T-helper 1 cell (primary cell): ENCODE data around the gene PGA3.
"Not testable (repeated sequence)": the region's sequence is repeated elsewhere in the genome, so short reads cannot be mapped to it uniquely, and the experiment has no call there.

Experiments used
- DNase-seq, 5 donors: peaks; one replicate each; pipeline ENCODE4 v3.0.0-alpha.2; 2012 to 2020

PGA3 gene

GRCh38 chr11:61172356-61172755, 31.0 kb upstream of the PGA3 start:
- DNase-seq, result no peak

DNA sequence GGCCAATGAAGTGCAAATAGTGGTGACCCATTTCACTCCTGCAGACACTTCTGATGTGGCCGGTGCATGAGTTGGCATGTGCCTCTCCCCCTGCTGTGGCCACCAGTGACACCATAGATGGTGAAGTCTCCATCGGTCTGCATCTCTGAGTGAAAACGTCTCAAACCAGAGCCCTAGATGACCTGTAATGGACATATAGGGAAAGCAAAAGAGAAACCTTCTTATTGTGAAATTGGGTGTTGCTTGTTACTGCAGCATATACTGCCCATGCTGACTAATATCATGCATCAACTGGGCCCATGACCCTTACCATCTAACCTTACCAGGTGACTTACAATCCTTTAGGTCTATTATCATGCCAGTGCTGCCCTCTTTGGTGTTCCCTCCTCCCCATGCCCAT, 30.4 kb upstream of the PGA3 start:
- no peak for DNase-seq

DNA sequence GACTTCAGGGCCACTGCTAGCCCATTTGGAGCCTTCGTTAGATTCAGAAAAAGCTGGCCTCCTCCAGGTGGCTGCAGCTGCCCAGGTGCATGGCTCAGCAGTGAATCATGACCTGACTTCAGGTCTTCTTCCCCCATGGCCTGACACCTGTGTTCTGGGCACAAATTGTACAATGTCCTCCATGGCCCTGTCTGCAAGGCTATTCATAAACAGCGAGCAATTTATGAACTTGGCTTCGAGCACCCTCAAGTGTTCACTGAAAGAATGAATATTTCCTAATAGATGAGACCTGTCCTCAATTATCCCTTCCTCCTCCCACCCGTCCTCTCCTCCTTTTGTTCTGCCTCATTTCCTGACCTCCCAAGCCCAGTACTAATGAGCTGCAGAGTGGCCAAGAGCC, 29.9 kb upstream of the PGA3 start:
- no peak for DNase-seq

GRCh38 chr11:61174273-61174672, 29.0 kb upstream of the PGA3 start:
- DNase-seq, result no peak

DNA sequence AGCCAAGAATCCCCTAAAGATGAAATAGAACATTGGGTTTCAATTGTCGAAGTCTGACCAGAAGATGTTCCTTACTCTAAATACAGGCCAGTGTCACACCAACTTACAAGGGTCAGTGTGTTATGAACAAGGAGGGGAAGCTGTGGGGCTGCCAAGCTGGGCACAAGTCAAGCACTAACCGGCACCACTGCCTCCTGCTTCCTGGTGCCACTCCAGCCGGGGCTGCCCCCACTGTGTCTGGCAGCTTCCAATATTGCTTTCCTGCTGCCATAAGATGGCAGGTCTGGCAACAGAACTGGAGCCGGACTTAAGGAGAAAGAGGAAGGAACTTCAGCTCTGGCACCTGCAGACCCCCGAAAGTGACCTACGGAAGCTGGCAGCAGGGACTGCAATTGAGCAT, 28.4 kb upstream of the PGA3 start:
- no peak for DNase-seq

DNA sequence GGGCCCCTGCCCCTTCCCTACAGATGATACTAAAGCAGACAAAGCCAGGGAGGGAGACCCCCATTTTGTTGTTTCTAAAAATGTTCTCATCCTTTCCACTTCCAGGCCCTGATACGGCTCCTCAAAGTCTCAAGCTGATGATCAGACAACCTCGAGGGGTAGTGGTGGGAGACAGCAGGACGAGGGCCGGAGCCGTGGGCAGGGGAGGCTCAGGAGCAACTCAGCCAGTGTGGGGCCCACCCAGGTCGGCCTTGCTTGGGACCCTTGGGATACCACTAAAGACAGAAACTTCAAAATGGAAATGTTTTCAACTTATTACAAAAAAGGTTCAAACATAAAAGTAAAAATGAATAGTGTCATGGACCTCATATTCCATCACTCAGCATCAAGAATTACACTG, 26.9 kb upstream of the PGA3 start:
- DNase-seq, result no peak

DNA sequence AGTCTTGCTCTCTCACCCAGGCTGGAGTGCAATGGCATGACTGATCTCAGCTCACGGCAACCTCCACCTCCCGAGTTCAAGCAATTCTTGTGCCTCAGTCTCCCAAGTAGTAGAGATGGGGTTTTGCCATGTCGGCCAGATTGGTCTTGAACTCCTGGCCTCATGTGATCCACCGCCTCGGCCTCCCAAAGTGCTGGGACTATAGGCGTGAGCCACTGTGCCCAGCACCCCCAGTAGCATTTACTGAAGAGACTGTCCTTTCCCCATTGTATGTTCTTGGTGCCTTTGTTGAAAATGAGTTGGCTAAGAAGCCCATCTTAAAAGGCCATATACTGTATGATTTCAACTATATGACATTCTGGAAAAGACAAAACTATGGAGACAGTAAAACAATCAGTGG, 23.1 kb upstream of the PGA3 start:
- DNase-seq, result not testable (repeated sequence)

GRCh38 chr11:61181489-61181888, 21.8 kb upstream of the PGA3 start:
- no peak for DNase-seq

DNA sequence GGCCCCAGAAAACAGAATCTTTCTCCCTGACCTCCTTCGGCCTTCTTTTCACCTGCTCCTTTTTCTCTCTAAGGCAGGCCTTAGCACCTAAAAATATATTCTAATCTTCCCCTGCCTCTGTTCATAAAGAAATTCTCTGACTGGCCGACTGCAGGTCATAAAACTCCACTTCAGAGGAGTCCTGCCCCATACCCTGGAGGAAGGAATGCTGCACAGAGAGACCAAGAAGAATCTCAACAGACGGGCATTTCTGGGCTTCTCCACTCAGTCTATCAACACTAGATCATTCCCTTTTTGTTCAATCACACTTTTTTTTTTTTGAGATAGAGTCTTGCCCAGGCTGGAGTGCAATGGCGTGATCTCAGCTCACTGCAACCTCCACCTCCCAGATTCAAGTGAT, 19.7 kb upstream of the PGA3 start:
- no peak for DNase-seq

- DNase-seq, result no peak
Observed at GRCh38 chr11:61186504-61186903, 16.8 kb upstream of the PGA3 start.

GRCh38 chr11:61187505-61188130, 15.7 kb upstream of the PGA3 start:
- DNase-seq, result peak; percentile 44 to 78 (median 68)

DNA sequence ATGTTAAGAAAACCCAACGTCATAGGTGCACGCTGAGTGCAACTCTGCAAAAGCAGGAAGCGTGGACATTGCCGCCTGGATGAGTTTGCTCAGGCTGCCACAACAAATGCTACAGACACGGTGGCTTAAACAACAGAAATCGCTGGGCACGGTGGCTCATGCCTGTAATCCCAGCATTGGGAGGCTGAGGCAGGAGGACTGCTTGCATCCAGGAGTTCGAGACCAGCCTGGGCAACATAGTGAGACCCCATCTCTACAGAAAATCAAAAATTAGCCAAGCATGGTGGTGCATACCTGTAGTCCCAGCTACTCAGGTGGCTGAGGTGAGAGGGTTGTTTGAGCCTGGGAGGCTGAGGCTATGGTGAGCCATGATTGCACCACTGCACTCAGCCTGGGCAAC, 13.4 kb upstream of the PGA3 start:
- no peak for DNase-seq

GRCh38 chr11:61193596-61193995, 9.7 kb upstream of the PGA3 start:
- DNase-seq, result no peak

DNA sequence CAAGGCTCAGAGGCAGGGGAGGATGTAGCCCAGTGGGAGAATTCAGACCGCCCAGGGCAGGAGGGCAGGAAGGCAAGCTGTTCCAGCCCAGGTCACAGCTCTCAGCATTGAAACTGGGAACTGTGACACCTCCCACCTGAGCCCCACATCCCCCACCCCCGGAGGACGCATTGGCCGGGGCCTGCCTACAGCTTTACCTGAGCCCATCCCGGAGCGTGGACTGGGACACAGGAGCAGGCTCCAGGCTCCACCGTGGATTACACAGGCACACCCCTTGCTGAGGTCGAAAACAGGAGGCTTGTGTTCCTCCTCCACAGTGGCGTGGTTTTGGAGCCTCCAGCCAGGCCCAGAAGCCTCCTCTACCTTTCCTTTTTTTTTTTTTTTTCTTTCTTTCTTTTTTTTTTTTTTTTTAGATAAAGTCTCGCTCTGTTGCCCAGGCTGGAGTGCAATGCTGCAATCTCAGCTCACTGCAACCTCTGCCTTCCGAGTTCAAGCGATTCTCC, 9.1 kb upstream of the PGA3 start:
- DNase-seq, result no peak

DNA sequence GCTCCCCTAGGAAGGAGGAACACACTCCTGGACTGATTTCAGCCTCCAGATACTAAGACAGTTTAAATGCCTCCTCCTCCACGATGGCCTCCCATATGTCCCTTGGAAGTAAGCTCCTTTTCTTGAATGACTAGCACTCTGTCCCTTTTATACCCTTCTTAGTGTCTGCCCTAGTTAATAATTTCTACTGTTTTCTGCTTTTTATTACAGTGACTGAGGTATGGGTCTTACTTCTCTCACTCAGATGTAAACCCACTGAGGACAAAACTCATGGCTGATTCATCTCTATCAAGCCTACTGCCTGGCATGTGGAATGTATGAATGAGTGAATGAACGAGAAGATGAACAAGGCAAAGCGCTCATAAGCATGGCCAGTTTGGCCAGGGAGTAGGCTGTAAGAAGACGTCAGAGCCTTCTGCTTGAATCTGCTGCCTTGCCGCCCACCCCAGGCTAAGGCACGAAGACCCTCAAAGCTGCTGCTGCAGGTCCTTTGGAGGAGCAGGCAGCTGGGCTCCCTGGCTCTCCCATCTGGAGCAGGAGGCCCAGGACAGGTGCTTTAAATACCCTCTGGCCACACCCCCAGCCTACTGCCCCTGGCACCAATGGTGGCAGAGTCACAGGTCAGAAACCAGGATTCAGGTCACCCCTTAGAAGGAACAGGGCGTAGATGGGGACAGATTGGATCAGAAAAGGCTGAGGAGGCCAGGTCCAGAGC, 8.2 kb upstream of the PGA3 start:
- no peak for DNase-seq

- DNase-seq, result no peak
Observed at GRCh38 chr11:61195719-61196118, 7.6 kb upstream of the PGA3 start.

GRCh38 chr11:61198361-61198760, 5.0 kb upstream of the PGA3 start:
- no peak for DNase-seq

DNA sequence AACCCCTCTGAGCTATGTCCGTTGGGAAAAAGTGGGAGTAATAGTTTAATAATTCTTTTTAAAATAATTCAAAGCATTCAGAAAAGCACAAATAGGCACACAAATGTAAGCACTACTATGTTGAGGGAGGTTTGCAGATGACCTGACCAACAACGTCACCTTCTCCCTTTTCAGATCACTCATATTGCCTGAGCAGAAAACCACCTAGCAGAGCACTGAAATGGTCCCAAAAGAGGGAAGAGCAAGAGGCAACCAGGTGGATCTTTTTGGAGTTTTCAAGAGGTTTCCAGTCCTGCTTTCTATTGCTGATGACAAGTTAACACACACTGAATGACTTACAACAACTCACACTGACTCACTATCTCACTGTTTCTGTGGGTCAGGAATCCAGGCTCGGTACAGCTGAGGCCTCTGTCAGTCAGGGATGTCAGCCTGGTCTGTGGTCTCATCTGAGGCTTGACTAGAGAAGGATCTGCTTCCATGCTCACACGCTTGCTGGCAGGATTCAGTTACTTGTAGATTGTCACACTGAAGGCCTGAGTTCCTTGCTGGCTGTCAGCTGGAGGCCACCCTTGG, 4.3 kb upstream of the PGA3 start:
- no peak for DNase-seq

- peak in 1 of 5 donors; percentile 5 for DNase-seq
Observed at GRCh38 chr11:61201476-61201875, 1.8 kb upstream of the PGA3 start.

DNA sequence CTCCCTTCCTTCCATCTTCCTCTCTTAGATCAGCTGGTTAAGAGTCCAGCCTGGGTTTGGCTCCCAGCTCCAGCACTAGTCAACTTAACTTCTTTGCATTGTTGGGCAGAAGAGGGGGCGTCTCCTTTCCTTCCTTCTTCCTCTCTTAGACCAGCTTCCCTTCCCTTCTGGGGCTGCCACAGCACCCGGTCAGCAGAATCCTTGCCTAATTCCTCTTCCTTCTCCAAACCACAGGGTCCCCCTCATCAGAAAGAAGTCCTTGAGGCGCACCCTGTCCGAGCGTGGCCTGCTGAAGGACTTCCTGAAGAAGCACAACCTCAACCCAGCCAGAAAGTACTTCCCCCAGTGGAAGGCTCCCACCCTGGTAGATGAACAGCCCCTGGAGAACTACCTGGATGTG, 558 bp downstream of the PGA3 start:
- not testable (repeated sequence) for DNase-seq

GRCh38 chr11:61204502-61205059, 1.3 kb downstream of the PGA3 start:
- not testable (repeated sequence) for DNase-seq

DNA sequence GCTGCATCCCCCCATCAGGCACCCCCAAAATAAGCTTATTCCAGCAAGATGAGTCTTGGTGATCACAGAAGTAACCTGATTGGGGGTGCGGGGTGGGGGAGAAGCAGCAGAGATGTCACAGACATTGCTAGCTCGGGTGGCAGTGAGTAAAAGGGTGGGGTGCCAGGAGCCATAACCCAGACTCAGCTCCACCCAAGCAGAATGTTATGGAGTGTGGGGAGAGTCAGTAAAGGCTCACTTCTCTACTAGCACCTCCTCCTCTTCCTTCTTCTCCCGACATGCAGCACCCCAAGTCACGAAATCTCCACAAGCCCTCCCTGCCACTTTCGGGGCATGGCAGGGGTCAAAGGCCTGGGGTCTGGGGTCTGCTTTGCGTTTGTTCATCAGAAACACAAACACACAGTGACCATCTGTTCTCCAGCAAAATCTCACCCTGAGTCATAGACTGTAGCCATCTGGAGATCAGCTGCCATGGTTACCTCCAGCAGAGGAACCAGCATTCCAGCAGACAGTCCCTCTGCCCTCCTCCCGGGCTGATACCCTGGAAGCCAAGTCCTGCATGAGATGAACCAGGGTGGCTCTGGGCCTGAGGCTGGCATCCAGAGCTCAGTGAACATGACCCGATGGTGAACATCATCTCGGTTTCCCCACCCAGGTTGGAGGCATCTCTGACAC, 4.5 kb downstream of the PGA3 start:
- DNase-seq, result not testable (repeated sequence)

DNA sequence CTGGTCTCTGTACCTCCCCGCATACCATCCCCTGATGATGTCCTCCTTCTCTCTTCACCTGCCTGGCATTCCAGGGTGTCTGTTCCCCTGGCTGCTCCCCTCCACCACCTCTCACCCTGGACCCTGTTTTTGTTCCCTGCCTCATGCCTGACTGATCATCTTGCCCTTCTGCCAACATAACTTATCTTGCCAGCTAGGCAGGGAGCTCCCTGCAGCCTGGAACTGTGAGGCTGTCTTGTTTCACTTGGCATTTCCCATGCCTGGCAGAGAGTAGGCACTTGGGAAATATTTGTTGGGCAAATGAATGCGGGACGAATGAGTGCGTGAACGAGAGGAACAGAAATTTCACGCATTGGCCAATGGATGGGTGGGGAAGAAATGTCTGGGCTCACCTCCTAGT, 7.3 kb downstream of the PGA3 start:
- DNase-seq, result not testable (repeated sequence)
